ENCODE measurements around the gene SNX32.
"Not testable (repeated sequence)": the region's sequence is repeated elsewhere in the genome, so short reads cannot be mapped to it uniquely, and the experiment has no call there.

SNX32 gene

DNA sequence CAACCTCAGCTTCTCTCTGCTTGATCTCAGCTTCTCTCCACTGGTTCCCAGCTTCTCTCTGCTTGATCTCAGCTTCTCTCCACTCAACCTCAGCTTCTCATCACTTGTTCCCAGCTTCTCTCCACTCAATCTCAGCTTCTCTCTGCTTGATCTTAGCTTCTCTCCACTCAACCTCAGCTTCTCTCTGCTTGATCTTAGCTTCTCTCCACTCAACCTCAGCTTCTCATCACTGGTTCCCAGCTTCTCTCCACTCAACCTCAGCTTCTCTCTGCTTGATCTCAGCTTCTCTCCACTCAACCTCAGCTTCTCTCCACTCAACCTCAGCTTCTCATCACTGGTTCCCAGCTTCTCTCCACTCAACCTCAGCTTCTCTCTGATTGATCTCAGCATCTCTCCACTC lies 1.5 kb upstream of the SNX32 start:
- not testable (repeated sequence) for DNase-seq

DNA sequence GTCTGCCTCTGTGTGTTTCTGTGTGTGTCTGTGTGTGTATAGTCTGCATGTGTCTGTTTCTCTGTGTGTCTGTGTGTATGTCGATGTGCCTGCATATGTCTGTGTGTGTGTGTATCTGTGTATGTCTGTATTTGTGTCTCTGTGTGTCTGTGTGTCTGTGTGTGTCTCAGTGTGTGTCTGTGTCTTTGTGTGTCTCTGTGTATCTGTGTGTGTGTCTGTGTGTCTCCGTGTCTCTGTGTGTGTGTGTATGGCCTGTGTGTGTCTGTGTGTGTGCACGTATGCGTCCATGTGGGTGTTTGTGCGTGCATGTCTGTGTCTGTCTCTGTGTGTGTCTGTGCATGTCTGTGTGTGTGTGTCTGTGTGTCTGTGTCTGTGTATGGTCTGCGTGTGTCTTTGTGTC lies 439 bp downstream of the SNX32 start:
- no peak for DNase-seq

DNA sequence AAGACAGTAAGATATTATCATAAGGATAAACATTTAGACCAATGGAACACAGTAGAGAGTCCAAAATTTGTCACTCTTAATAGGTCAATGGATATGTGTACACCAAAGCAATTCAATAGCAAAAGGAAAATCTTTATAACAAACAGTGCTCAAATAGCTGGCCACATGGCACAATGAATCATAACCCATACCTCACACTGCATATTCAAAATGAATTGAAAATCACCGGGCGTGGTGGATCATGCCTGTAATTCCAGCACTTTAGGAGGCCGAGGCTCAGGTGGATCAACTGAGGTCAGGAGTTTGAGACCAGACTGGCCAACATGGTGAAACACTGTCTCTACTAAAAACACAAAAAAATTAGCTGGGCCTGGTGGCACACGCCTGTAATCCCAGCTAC lies 8.4 kb downstream of the SNX32 start:
- no peak for DNase-seq

DNA sequence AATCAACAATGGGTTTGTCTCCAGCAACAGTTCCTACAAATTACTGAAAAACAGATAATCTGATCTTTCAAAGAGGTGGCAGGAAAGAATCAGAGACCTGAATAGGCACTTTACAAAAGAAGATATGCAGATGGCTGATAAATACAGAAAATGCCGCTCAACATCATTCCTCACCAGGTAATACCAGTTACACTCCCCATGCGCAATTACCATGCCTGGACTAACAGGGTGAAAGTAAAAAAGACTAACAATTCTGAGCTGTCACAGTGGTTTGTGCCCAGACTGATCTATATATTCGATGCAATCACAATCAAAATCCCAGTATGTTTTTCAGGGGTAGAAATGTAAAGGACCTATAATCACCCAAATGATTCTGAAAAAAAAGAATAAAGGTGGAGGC lies 10.0 kb downstream of the SNX32 start:
- DNase-seq = no peak

DNA sequence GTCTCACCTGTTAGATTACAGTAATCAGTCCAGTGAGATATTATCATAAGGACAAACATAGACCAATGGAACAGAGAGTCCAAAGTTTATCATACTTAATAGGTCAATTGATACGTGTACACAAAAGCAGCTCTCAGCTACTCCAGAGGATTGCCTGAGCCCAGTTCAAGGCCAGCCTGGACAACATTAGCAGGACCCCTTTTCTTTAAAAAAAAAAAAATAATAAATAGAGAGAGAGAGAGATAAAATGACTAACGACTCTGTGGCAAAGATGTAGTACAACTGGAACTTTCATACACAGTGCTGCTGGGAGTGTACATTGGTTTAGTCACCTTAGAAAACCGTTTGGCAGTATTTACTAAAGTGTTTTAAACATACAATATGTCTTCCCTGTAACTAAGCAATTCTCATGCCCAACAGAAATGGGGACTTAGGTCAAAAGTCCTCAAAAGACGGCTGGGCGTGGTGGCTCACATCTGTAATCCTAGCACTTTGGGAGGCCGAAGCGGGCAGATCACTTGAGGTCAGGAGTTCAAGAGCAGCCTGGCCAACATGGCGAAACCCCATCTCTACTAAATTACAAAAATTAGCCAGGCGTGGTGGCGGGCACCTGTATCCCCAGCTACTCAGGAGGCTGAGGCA lies 10.6 kb downstream of the SNX32 start:
- no peak for DNase-seq

DNA sequence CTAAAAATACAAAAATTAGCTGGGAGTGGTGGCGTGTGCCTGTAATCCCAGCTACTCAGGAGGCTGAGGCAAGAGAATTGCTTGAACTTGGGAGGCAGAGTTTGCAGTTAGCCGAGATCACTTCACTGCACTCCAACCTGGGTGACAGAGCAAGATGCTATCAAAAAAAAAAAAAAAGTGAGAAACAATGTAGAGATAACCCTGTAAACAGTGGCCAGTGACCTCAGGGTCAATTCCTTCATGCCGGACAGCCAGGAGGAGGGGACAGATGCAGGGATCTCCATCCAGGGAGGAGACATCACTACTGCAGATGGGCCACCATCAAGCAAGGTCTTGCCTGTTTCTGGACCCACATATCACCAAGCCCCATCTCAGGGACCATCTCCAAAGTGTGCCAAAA lies 14.0 kb downstream of the SNX32 start:
- no peak for DNase-seq

DNA sequence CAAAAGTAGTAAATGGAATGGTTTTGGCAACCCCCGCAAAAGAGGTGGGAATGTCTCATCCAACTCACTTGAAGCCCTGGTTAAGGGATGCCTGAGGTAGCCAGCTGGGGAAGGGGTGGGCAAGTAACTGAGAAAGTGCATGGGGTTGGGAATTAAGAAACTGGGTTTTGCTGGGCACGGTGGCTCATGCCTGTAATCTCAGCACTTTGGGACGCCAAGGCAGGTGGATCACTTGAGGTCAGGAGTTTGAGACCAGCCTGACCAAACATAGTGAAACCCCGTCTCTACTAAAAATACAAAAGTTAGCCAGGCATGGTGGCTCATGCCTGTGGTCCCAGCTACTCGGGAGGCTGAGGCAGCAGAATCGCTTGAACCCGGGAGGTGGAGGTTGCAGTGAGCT lies 14.9 kb downstream of the SNX32 start:
- DNase-seq = not testable (repeated sequence)

DNA sequence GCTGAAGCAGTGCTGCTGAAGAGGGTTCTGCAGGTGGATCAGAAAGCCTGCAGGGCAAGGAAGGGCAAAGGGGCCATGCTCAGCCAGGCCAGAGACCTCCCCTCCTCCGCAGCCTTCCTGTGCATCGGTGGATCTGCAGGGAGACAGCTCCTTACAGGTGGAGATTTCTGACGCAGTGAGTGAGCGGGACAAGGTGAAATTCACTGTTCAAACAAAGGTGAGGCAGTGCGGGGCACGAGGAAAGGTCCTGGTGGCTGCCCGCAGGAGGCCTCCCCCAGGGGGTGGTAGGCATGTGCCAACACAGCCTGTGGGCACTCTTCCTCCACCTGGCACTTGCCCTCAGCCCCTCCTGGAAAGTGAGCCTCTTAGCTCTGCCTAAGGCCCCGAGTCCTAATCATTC lies 15.6 kb downstream of the SNX32 start:
- no peak for DNase-seq

DNA sequence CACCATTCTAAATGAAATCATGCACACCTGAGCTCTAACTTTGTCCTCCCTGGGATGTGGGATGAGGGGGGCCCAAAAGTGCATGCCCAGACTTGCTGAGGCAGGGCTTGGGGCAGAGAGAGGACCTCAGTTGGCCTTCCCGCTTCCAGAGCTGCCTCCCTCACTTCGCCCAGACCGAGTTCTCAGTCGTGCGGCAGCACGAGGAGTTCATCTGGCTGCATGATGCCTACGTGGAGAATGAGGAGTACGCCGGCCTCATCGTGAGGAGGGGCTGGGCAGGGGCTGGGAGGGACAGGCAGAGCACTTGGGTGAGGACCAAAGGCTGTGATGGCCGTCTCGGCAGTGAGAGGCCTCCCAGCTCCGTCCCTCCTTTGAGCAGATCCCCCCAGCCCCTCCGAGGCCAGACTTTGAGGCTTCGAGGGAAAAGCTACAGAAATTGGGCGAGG lies 16.0 kb downstream of the SNX32 start:
- DNase-seq = no peak

DNA sequence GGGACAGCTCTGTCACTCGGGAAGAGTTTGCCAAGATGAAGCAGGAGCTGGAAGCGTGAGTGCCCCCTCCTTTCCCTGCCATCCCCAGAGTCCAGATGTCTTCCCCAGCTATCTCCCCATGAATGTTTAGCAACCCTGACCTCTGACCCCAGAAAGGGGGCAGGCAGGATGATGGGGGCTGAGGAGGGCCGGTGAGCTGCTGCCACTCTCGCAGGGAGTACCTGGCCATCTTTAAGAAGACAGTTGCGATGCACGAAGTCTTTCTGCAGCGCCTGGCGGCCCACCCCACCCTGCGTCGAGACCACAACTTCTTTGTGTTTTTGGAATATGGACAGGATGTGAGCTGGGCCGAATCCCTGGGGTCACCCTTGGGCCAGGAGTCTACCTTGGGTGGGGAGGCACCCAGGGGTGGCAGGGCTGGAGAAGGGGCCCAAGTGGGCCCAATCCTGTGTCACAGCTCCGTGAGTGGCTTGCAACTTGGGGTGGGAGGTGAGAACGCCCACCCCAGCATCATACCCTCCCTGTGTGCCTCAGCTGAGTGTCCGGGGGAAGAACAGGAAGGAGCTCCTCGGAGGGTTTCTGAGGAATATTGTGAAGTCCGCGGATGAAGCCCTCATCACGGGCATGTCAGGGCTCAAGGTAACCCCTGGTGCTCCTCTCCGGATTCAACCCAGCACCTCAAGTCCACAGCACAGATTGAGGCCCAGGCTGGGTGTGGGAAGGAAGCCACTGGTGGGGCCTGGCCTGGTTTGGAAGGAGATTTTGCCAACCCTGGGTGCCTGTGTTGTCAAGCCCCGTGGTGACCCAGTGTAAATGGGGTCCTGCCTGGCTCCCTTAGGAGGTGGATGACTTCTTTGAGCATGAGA lies 16.7 kb downstream of the SNX32 start:
- DNase-seq = no peak

DNA sequence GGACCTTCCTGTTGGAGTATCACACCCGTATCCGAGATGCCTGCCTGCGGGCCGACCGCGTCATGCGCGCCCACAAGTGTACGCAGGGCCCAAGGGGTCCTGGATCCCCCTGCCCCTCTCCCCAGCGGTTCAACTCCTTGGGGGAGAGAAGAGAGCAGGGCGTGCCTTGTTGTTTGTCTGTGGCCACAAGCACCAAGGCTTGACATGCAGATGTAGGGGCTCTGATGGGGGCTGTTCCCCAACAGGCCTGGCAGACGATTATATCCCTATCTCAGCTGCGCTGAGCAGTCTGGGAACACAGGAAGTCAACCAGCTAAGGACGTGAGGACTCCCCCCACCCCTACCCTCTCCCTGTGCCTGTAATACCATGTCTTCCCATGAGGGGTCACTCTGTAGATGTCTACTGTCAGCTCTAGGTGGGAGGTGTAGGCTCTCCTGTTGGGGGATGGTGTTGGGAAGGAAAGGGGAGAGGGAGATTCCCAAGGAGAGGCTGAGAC lies 17.4 kb downstream of the SNX32 start:
- DNase-seq = no peak

DNA sequence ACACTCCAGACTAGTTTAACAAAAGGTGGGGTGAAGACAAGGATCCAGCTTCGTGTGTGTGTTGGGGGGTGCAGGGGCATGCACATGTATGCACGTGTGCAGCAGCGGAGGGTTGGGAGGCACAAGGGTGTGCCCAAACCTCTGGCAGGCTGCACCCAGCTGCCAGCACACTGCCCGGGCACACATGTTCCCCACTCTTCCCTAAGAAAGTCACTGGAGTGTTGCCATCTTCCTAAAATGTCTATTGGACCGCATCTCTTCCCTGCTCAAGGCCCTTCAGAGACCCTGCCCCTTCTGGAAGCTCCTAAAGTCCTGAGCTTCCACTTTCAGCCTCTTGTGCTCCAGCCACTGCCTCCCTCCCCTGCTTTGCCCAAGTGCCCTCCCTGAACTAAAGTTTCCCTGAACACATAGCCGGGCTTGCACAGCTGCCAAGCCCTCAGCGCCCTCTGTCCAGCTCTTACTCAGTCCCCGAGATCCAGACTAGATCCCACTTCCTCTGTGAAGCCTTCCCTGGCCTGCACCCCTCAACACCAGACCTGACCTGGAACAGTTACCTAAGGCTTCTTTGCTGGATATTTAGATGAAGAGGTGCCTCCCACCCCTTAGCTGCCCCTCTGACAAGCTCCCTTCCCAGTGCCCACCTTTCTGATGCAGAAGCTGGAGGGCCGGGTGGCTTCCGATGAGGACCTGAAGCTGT lies 18.2 kb downstream of the SNX32 start:
- DNase-seq = no peak

DNA sequence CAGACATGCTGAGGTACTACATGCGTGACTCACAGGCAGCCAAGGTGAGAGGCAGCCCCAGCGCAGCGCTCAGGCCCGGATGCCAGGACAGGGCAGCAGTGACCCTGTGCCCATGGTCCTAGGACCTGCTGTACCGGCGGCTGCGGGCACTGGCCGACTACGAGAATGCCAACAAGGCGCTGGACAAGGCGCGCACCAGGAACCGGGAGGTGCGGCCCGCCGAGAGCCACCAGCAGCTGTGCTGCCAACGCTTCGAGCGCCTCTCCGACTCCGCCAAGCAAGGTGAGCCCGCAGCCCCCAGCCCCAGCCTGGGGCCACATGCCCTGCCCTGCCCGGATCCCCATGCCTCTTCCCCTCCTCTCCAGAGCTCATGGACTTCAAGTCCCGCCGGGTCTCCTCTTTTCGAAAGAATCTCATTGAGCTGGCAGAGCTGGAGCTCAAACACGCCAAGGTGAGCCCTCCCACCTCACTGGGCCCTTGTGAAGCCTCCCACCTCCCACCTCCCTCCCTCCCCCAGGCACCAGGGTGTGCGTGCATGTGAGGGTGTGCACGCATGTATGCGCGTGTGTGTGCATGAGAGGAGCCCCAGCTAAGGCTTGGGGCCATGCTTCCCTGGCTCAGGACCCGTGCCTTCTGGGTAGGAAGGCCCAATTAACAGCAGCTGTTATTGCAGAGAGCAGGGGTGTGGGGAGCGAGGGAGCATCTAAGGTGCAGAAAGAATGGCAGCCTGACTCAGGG lies 18.9 kb downstream of the SNX32 start:
- DNase-seq = no peak

DNA sequence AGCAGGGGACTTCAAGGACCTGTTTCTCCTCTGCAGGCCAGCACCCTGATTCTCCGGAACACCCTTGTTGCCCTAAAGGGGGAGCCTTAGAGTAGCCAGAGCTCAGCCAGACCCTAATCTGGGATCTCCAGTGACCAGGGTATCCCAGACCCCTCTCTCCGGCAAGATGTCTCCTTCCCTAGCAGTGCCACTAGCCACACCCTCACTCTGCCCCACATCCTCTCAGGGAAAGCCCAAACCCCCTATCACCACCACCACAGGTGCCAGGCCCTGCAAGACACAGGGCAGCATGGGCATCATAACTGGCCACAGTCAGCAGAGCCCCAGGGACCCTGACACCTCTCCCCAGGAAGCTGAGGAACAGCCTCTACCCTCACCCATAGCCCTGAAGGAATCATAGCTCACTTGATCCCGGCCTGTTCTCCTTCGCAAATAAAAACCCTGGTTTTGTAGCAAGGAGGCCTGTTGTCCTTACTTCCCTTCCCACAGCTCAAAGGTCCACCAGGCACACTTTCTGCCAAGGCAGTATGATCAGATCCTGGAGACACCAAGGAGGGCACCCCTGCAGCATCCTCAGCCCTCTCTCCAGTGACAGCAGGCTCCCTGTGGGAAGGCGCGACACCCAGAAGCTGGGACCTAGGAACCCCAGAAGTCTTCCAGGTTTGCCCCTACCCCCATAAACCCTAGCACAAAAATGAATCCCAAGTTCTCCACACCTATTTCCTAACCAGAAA lies 19.6 kb downstream of the SNX32 start:
- no peak for DNase-seq

DNA sequence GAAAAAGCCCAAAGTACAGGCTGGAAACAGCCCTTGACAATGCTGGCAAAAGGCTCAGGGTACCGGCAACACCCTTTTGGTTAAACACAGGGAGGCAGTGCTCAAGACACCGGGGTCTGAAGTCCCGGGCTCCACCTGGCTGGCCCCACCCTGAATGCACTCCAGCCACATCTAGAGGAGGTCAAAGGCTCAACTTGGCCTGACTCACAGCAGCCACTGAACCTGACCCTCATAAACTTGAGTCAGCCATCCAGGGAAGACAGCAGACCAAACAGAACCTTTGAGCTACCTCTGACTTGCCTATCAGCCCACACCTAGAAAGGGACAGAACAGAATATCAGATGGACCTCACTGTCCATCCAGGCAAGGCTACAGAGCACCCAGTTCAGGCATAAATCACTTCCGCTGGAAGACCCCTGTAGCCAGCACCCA lies 20.4 kb downstream of the SNX32 start:
- no peak for DNase-seq

DNA sequence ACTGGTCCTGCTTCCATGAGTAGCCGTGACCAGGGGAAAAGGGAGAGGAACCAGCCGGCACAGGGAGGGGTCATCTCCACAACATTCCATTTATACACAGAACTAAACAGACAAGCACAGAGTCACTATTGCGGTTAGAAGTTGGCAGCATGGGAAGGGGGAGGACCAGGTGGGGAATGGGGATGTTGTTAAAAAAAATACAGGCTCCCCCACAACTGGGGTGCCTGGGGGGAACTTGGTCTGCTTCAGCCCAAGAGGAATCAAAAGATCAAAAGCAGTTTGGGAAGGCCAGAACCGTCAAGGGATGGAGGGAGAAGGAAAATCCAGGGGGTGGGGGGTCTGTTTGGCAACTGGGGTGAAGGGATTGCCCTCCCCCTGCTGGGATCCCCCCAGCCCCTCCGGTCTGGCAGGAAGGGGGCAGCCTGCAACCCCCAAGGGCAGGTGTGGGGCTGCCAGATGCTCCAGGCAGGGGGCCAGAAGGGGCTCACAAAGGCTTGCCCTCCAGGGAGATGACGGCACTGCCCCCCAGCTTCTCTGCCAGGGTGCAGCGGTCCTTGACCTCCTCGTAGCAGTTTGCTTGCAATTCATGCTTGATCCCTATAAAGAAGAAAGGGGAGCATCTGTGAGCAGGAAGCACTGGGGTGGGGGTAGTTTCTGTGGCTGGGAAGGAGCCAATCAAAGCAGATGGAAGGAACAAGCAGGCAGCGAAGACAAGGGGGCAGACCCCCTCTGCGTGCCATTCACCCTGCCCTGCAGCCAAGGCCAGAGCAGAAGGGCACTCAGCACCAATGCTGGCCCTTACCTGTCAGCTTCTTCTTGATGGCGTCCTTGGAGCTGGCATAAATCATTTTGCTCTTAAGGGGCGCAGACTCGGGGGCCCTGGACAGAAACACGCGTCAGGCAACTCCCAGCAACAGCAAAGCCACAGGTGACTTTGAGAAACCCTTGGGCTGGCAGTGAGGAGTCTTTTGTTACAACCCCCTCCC lies 21.4 kb downstream of the SNX32 start:
- no peak for DNase-seq

DNA sequence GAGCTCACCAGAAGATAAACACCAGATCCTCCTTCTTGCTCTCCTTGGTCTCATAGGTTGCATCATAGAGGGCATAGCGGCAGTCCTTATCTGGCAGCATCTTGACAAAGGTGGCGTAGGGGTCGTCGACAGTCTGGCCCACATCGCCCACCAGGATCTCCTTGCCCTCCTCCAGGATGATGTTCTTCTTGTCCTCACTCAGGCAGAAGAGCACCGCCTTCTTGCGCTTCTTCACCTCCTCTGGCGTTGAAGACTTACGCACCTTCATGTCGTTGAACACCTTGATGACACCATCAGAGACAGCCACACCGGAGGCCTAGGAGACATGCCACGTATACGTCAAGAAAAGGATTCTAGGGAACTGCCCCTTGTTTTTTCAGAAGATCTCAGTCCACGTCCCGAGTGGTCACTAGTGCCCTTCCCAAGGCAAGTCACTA lies 22.2 kb downstream of the SNX32 start:
- DNase-seq = no peak

DNA sequence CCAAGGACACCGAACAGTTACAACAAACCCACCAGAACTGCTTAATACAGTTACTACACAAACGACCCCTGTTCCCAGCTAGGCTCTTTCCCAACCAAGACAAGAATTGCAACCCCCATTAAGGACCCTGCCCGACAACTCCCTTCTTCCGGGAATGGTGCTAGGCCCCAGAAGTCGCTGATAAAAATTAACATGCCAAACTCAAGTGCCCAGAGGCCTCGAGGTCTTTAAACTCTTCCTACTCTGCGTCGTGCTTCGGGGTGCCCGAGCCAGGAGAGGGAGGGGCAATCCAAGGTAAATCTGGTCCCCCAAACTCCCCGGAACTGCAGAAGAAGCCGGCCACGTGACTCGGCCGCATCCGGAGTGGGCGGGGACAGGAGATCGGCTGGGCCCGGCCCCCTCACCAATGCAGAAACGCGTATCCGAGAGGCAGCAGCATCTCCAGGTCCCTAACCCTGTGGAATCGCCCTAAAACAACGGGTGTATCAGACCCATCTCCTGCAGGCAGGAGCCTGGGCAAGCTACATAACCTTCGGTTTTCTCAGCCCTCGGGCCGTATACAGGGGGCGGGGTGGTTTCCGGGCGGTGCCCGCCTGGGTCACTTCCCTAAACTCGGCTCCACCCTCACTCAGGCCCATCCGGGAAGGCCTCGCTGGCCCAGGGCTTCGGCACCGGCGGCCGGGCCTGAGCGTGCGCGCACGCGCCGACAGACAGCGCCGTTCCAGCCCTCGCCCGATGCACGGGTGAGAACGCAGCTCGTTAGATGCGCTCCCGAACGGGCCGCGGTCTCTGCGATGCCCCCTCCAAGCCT lies 23.1 kb downstream of the SNX32 start:
- DNase-seq = peak; percentile 86

DNA sequence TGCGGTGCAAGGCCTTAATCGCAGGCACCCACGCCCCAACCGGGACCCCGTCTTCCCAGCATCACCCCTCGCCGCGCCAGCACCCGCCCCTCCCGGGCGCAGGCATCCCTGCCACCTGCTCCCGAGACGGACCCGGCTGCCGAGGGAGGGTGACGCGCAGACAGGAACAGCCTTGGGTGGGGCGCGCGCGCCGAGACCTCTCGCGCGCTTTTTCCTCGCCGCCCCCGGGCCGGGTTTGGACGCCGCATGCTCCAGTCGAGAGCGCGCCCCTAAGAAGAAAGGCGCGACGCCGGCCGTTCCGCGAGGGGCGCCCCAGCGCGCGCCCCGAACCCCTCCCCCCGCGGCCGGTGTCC lies 23.7 kb downstream of the SNX32 start:
- peak; percentile 70 for DNase-seq
